ENCODE data around the gene TSPYL4. TPM values are rescaled to one million over a fixed set of nuclear protein-coding genes. Genes with fewer than 3 reads are reported as not detected.

The TSPYL4 gene
- total RNA-seq: 8.3 and 9.0 TPM in 2 replicates

GRCh38 chr6:116253505-116254296 lies at the start of gene TSPYL4:
TSS of gene TSPYL4 (minus strand) at chr6:116254075. CDS start at chr6:116254008, 67 bp downstream.

GRCh38 chr6:116279232-116280160 lies 25.6 kb upstream of the TSPYL4 start, which contains the start of gene TSPYL1:
TSS of gene TSPYL1 (minus strand) at chr6:116279930. CDS start at chr6:116279830, 100 bp downstream.

Other genes starting within 250 kb of the TSPYL4 start
- gene FRK, start 193.2 kb downstream of the TSPYL4 start, total RNA-seq: 0.09 and 0.30 TPM in 2 replicates
- 8.3 and 9.9 TPM in 2 replicates for gene NT5DC1, start 153.2 kb downstream of the TSPYL4 start, total RNA-seq
- gene COL10A1, start 127.9 kb downstream of the TSPYL4 start, total RNA-seq: 0.05 and 0.30 TPM in 2 replicates
- 66.2 and 71.3 TPM in 2 replicates for gene TSPYL1, start 25.9 kb upstream of the TSPYL4 start, total RNA-seq
- 199 and 230 TPM in 2 replicates for gene DSE, start 116.9 kb upstream of the TSPYL4 start, total RNA-seq
- 0.42 and 2.1 TPM in 2 replicates for gene CALHM6, start 207.3 kb upstream of the TSPYL4 start, total RNA-seq